NCI-H748 treated with DMSO at 0.1 percent for 48 hours (cell line): ENCODE measurements around the gene CMTM3.
A peak's percentile ranks its signal among the peaks of the same experiment; 100 is the strongest.
"Not testable (repeated sequence)": the region's sequence is repeated elsewhere in the genome, so short reads cannot be mapped to it uniquely, and the experiment has no call there.

Source experiments
- DNase-seq: peaks from one replicate; lab custom pipeline; 2025; lab: John Stamatoyannopoulos, UW

Gene CMTM3

DNA sequence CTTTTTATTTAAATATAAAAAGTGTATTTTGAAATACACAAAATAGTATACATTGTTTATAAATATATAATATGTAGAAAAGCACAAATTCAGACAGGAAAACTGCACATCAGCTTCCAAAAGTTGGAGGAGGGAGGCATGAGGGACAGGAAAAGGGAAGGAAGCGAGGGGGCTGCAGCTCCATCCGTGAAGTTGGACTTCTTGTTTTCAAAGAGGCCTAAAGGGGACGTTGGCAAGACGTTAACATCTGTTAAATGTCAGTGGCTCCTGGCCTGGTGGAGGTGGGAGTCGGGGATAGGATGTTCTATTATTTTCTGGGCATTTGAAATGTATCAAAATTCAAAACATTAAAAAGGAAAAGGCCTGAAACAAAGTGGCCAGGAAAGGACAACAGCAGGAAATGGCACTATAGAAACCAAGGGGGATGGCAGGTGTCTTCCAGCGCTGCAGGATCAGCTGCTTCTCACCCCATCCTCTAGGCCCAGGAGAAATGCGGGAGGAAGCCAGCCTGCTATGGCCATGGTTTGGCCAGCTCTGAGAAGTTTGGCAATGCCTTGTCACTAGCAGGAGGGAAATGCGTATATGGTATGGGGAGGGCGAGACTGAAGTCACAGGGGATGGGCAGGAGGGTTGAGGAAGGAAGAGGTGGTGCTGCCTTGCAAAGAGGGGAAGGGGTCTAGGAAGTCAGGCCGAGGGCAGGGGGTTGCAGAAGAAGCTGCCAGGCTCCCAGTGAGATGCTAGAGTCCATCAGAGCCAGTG lies 18.8 kb upstream of the CMTM3 start:
- DNase-seq: no peak

- no peak for DNase-seq
Measured at GRCh38 chr16:66587881-66588600, 16.5 kb upstream of the CMTM3 start.

DNA sequence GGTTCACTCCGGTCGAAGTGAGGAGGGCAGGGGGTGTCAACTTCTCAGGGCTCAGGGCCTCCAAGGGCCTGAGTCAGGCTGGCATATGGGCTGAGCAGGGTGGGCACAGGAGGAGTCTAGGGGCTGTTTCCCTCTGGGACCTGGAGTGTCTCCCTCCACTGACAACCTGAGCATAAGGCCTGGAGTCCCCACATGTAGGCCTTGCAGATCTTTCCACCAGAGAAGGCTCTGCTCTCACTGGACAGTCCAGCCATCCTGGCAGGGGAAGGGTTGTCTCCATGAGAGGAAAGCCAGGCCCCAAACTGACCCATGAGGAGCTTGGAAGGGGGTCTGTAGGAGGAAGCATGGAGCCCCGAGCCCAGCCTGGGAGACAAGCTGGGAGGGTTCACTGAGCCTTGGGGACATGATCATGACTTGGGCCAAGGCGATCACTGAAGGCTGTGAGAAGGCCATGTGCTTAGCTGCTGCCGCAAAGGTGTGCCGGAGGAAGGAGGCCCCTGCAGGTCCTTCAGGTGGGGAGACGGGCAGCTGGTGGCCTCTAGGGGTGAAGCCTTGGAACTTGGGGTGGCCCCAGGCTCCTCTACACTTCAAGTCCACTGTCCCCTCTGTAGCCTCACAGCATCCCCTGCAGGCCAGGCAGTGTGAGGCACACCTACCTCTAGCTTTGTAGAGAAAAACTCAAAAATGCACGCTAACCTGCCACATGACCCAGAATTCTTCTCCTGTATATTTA lies 15.4 kb upstream of the CMTM3 start:
- no peak for DNase-seq

GRCh38 chr16:66590322-66590721 lies 14.2 kb upstream of the CMTM3 start:
- no peak for DNase-seq

DNA sequence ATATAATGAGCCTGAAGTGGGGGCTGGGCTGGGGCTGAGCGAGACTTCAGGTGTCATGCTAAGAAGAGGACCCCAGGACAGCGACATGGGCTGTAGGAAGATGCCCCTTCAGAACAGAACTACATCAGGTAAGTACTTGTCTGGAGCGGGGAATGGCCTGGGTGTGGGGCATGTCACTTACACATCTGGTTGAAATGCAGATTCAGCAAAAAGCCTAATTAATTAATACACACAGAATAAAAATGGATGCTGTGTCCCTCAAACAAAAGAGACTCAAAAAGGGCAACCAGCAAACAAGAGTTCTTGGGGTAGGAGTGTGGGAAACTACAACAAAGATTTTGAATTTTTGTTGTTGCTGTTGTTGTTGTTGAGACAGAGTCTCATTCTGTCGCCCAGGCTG lies 13.5 kb upstream of the CMTM3 start:
- no peak for DNase-seq

- no peak for DNase-seq
Measured at GRCh38 chr16:66592241-66592640, 12.3 kb upstream of the CMTM3 start.

- DNase-seq: no peak
Measured at GRCh38 chr16:66592814-66593213, 11.7 kb upstream of the CMTM3 start.

- no peak for DNase-seq
Measured at GRCh38 chr16:66594739-66595138, 9.8 kb upstream of the CMTM3 start.

GRCh38 chr16:66596559-66596958 lies 7.9 kb upstream of the CMTM3 start:
- DNase-seq: not testable (repeated sequence)

- no peak for DNase-seq
Measured at GRCh38 chr16:66596986-66597848, 7.3 kb upstream of the CMTM3 start.

DNA sequence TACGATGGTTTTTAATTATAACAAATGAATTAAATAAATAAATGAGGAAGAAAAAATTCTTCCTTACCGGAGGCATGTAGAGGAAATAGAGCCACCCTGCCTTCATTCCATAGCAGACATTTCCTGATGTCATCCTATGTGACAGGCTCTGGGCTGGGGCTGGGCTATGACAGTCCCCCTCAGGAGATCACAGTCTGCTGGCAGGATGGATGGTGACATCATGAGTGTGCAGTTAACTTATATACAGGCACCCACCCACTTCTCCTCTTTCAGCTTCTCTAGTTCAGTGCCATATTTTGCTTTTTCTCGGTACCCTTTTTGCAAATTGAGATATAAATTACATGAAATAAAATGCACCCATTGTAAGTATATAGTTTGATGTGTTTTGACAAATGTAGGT lies 6.4 kb upstream of the CMTM3 start:
- no peak for DNase-seq

DNA sequence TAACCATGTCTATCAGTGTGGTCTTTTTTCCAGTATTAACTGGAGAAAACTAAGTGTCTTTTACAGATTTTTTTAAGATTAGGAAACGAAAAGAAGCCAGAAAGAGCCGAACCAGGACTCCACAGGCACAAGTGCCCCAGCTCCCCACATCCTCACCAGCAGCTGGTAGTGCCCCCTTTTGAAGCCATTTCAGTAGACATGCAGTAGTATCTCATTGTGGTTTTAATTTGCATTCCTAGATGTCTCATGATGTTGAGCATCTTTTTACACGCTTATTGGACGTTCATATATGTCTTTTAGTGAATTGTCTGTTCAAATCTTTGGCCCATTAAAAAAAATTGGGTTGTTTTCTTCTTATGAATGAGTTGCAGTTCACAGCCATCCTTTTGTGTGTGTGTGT lies 4.8 kb upstream of the CMTM3 start:
- no peak for DNase-seq

- DNase-seq: no peak
Measured at GRCh38 chr16:66600477-66600876, 4.0 kb upstream of the CMTM3 start.

DNA sequence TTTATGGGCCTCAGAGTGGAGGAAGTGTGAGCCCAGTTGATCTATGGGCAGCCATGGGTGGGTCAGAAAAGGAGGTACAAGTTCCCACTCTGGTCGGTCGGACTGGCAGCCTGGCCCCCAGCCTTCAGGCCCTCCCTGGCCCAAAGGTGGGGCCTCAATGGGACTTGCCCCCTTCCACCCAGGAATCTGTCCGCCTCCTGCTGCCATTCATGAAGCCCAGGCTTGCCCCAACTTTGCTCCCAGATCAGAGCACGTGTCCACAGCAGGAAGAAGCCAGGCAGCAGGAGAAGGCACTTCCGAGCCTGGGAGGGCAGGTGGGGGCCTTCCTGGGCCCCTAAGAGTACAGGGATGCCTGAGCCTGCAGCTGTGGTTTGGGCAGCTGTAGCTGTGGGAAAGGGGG lies 3.0 kb upstream of the CMTM3 start:
- DNase-seq: no peak

DNA sequence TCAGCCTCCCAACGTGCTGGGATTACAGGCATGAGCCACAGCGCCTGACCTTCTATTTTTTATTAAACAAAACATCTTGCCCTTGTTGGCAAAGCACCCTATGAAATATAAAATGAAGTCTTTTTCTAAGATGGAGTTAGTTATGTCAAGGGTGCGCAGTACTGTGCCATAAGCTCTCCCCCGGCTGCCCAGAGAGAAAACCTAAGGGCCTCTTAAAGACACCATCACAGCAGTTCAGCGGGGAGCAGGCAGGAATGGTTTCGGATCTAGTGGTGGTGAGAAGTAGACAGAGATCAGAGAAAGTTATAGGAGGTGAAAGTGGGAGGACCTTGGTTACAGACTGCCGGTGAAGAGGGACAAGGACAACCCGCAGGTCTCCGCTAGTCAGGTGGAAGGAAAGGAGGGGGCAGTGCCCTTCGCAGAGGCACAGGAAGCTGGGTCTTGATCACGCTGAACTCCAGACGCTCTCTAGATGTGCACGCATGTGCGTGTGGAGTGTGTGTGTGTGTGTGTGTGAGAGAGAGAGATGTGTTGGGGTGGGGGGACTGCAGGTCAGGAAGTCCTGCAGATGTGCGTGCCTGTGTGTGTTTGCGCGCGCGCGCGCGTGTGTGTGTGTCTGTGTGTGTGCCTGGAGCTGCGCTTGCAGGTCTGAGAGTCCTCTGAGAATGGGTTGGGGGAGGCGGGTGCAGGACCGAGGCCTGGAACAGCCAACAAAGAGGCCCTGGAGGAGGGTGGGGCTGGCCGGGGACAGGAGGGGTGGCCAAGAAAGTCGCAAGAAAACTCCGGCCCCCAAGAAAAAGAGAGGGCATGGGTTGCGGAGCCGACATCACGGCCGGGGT lies 748 bp upstream of the CMTM3 start:
- peak; percentile 50 for DNase-seq

GRCh38 chr16:66605177-66605978 lies 874 bp downstream of the CMTM3 start:
- DNase-seq: no peak

- DNase-seq: no peak
Measured at GRCh38 chr16:66605979-66606751, 1.7 kb downstream of the CMTM3 start.

DNA sequence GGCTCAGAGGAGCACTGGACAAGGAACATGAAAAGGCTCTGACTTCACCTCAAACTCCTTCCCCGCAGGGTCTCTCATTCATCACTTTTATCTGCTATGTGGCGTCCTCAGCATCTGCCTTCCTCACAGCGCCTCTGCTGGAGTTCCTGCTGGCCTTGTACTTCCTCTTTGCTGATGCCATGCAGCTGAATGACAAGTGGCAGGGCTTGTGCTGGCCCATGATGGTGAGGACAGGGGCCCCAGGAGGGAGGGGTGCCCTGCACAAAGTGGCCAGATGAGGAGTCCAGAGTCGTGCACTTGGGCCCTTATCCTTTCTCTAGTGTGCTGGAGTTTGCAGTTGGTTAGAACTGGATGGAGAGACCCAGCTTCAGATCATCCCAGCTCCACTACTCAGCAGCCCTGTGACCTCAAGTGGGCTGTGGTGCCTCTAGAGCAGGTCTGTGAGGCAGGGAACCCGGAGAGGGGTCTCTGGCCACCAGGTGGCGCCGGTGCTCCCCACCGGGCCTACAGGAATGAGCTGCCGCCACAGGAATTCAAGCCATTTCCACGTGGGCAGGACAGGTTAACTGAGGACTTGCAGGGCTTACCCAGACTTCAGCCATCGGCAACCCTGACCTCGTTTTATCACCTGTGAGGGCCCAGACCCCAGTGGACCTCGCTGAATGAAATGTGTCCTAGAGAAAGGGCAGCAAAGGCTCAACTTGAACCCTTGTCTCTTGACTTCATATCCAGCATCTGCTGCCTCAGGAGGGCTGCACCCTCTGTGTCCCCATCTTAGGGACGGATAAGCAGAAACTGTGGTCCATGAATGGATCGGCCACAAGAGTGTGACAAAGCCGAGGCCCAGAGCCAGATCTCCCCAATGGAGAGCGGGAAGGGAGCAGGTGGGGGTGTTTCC lies 4.0 kb downstream of the CMTM3 start:
- peak; percentile 24 for DNase-seq
